Left kidney (tissue), 2 donors: Measurements from ENCODE around the gene SRBD1. TPM values are rescaled to one million over a fixed set of nuclear protein-coding genes. Genes with fewer than 3 reads are reported as not detected.

Experiments used
- DNase-seq: peaks from one replicate; pipeline ENCODE4 v3.0.0-alpha.2; 2013
- polyA plus RNA-seq: library from polyadenylated mRNA; unstranded; fragments of 120-200 nt; gene quantifications from one replicate; pipeline ENCODE4 v1.2.1, GENCODE V29; 2013; ENCODE audit not compliant: insufficient read length

The SRBD1 gene
- polyA plus RNA-seq, 1 donor: 27.3 TPM

DNA sequence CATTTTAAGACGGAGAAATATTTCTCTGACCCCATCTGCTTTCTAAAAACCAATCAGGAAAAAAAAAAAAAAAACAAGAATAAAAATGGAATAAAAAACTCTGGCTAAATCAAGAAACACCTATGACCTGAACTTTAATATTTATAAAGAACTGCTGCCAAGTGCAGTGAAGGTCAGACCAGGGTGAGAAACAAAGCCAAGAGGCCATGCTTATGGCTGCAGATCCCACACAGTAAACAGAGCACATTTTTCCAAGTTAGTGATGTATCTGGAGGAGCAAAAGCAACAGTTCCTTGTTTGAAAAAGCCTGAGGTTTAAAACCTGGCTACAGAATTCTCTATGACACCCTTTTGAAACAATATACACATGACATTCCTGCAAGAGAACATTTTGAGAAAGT lies 242.3 kb downstream of the SRBD1 start:
- DNase-seq: no peak

DNA sequence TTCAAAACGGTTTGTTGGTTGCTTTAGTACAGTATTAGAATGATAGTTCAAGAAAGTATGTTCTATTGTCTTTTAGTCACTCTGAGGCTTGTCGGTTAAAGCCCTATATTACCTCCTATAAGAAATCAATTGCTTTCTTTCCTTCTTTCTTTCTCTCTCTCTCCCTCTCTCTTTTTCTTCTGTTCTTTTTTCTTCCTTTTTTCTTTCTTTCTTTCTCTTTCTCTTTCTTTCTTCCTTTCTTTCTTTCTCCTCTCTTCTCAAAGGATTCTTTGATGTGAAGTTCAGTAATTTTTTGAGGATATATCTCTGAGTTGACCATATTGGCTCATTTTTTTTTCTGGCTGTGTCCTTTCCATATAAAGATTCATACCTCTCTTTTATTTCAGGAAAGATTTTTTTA lies 249.4 kb downstream of the SRBD1 start:
- no peak for DNase-seq

DNA sequence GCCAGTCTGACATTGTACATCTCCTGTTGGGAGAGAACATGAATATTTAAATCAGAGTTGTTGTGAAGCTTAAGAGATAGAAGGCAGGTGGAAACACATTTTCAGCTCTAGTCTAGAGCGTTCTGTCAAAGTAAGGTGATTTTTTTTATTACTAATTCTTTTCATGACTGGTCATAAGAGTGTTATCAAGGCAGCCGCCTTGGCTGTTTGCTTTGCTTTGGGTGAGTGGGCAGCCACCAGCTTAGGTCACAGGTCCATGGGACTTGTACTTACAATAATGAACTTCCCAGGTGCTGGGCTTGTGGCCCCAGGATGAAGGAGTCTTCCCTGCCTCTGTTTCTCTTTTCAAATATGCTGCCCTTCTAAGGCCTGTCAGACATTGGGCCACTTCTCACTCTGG lies 256.3 kb downstream of the SRBD1 start:
- DNase-seq: no peak

DNA sequence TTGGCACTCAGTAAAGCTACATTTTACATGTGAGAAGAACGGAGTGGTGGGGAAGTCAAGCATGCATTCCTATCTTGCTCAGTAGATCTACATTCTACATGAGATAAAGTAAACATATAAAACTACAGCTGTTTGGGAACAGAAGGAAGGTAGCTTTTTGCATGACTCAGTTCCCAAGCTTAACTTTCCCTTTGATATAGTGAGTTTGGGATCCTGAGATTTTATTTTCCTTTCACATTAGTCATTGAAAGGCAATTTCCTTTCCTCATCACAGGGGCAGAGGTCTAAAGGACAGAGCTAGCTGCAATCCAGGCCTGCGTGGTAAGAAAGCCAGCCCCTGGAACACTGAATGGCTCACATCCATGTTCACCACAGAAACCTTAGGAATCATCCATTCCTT lies 257.2 kb downstream of the SRBD1 start:
- DNase-seq: no peak

DNA sequence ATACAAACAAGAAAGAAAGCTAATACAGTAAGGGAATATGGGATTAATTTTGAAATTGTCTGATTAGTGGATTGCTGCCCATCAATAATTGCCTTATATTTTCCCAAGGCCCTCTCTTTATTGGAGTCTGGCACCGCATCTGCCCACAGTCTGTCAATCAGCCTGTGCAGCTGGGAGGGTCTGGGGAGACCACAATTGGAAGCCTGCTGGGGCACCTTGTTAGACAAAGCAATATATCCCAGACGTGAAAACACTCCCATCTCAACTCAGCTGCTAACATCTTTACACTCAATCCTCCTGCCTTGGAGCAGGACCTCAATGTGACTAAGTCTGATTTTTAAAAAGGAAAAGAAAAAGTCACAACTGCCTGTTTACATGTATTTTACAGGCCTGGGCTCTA lies 258.6 kb downstream of the SRBD1 start:
- no peak for DNase-seq

DNA sequence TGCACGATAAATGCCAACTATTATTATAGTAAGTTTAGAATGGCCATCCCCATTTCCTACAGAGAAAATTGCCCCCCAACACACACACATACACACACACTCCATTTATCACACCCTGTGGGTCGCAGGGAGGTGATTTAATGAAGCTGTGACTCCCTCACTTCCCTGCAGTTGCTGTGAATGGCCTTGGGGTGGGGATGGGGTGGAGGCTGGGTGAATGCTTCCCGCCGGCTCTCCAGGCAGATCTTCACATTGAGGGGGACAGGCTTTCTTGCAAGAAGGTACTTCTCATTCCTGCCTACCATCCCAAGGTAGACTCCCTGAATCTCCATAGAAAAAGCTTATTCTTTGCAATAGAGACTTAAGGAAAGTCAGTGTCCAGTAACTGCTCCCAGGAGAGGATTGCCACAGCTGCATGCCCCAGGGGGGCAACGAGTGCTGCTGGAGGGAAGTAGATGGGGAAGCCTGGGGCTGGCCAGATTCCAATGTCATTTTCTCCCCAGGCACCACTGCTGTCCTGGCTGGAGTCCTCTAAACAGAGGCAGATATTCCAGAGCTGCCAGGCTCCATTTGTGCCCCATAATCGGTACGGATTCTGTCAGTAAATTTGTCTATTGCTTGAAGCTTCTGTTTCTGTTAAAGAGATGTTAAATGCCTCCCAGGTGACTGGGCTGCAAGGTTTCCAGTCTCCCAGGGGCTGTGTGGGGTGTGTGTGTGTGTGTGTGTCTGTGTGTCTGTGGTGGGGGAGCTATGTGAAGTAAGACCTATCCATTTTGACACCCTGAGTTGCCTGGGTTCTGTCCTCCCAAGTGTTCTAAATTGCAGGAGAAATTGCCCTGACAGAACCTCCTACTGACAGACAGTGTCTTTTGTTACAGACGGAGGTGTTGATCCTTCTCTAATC lies 265.5 kb downstream of the SRBD1 start:
- DNase-seq: no peak

DNA sequence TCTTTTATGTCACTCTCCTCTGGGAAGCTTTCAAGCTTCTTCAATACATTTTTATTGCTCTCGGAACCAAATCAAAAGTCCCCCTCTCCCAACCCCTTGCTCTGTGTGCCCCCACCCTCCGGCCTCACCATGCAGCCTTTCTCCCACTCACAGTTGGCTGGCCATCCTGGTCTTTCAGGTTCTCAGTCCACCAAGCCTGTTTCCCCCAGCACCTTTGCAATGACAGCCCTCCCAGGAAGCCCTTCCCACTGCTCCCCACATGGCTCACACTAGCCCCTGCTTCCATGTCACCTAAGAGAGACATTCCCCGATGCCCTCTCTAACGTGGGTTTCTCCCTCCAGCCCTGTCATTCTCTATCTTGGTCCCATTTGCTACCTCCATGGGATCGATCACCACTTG lies 266.6 kb downstream of the SRBD1 start:
- DNase-seq: no peak

DNA sequence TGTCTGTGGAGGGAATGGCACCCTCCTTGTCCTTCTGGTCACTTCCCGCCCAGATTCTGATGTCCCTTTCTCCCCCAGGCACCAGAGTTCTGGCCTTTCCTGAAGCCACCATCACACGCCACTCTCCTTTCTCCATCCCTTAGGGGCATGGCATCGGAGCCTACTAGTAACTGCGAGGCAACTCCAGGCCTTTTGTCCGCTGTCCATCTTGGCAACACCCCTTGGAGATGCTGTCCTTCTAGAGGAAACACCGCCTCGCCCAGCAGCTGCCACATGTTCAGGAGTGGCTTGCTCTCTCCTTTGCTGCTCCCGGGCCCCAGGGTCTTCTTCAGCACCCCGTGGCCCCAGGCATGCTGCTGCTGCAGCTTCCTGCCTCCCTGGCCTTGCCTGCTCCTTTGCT lies 267.0 kb downstream of the SRBD1 start:
- DNase-seq: no peak

DNA sequence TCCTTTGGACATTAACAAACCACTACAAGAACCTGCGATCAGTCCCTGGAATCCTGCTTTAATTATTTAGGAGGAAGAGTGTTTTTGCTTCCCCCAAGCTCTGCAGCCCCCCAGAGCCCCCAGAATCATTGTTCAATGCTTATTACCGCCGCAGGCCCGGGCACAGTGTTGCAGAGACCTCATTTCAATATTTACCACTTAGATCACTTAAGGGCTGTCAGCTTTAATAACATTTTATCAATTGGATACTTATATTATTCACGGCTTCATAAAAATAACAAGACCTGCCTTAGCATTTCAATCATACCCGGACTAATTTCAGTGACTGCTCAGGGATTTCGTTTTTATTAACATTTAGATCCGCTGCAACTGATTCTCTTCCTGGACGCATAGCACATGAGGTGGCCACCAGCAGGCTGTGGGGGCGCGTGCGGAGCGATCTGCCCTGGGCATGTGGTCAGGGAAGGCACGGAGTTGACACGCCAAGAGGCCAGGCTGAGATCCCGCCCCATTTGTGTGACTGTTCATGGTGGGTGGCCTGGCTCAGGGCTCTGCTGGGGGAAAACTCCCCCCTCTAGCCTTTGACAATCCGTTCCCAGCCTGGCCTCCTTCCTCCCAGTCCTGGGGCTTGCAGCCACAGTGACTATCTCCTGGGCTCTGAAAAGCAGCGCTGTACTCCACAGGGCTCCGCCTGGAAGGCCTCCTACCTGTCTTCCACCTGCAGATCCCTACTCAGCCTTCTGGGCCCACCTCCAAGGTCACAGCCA lies 267.6 kb downstream of the SRBD1 start:
- no peak for DNase-seq

DNA sequence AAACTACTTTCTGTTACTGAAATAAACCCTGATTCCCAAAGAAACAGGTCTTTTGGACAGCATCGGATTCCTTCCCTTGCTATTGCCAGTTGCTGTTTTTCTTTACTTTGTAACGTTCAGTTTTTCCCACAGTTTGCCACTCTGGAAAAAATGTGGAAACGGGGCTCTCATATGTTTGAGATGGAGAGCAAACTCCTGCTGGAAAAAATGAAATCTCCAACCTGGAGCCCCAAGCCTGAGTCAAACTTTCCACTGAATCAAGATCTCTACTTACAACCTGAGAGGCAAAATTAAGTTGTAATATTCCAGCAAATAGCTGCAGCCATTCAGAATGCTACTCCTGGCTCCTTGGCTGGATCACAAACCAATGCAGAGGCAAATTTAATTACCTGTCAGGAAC lies 270.7 kb downstream of the SRBD1 start:
- DNase-seq: no peak

DNA sequence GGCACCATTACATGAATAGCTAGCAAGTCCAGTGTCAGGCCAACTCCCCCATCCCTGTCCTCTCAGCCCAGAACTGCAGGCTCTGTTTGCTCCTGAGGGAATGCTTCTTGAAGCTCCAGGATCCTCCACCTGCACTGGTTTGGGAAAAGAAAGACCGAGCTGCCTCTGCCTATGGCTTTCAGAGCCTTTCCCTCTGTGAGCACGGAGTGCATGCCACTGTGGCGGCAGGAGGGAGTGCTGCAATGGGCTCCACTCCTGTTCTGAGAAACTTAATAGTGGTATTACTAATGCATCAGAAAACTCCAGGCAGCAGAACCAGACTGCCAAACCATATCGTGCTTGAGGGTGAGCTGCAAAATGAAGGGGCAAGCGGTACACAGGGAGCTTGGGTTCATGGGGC lies 271.8 kb downstream of the SRBD1 start:
- DNase-seq: no peak

Other genes with a start within 250 kb of the SRBD1 start
- 8.7 TPM for gene PRKCE, start 40.4 kb upstream of the SRBD1 start, polyA plus RNA-seq